Measurements from ENCODE around the gene ADAMTS16. TPM values are rescaled to one million over a fixed set of nuclear protein-coding genes. Genes with fewer than 3 reads are reported as not detected.

The ADAMTS16 gene
- total and polyA plus RNA-seq, 2 experiments from 2014 or later, result 0.11 TPM

DNA sequence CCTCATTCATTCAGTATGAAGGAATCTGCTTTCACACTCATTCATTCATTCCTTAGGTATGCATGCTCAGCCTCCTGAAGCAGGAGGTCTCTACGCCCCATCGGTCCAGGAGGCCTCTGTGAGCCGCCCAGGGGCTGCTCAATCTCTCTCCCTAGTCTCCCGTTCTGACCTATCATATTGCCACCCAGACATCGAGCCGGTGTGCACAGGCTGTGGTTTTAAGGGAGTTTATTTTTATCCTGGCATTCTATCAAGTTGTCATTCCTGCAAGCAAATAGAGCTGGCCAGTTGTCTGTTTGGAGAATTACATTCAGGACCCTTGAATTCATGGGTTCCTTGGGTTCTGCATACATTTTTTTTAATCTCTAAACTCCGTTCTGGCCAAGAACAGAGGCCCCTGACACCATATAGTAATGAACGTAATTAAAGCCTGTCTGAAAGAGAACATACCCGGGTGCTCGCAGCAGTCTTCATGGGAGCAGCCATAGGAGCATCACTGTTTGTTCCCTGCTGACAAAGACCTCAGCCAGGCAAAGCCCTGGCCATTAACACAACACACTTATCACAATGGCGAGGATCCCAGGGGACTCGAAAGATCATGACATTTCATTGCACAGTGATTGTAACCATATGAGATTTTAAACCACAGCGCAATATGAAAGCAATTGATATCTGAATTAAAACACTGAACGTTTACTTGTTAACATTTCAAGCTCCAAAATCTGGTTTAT is 80.9 kb downstream of the ADAMTS16 start:
- Histone ChIP-seq H3K27me3 (replicated peaks; ENCODE audit: insufficient read depth) (no peaks in the 10 kb centered on the region), H3K4me2 (ENCODE audit: unreplicated experiment) (no peak overlapping the region), H3K36me3 (ENCODE audit: low read depth) (no peaks in the 10 kb centered on the region), H2AFZ (no peak overlapping the region), H3K27ac (no peak overlapping the region), H3K4me3 (no peak overlapping the region), H3K9me3 (ENCODE audit: low read depth) (no peaks in the 10 kb centered on the region), H3K79me2 (ENCODE audit: insufficient read depth) (no peaks in the 10 kb centered on the region), H3K9ac (no peak overlapping the region), H3F3A (ENCODE audit: insufficient read depth) (peaks cover 6% of the 10 kb centered on the region), H4K20me1 (ENCODE audit: insufficient read depth) (no peaks in the 10 kb centered on the region), H3K9me2 (ENCODE audit: insufficient read depth) (no peaks in the 10 kb centered on the region), H3K4me1 (ENCODE audit: insufficient read depth) (peaks cover 7% of the 10 kb centered on the region; the same call in 1 of the 2 replicates)
- 8% methylated on average over 14 of the region's 14 CpGs for WGBS, 2 experiments (ENCODE audit: low coverage in 1 of 2, low lambda C conversion rate in 2 of 2, missing lambda C conversion rate in 2 of 2)
- DNase-seq, result peak; percentile 8
- in situ Hi-C loops (cut with MboI), result no loop called here
- TF ChIP-seq EZH2 (IDR thresholded peaks at IDR 0.05; ENCODE audit: insufficient read depth, poor library complexity, severe bottlenecking), result no peak
- TF ChIP-seq EZH2phosphoT487 (IDR thresholded peaks at IDR 0.05; ENCODE audit: insufficient read depth, low read depth), result no peak

DNA sequence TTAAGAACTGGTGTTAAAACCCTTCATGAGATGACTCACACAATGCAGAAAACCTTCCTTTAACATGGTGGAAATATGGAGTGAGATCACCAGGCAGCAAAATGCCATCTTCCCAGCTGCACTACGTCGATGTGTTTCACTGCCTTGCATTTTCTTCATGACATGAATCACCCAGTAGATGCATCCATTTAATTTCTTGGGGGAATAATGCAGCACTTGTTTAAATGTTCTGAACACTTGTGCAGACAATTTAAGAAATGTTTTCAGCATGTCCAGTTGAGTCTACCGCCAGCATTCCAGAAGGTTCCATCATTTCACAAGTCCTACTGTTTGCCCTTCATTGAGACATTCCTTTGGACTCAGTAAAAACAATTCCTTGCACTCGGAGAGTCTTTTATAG is 81.6 kb downstream of the ADAMTS16 start:
- Histone ChIP-seq H3K27me3 (replicated peaks; ENCODE audit: insufficient read depth) (no peaks in the 10 kb centered on the region), H4K20me1 (ENCODE audit: insufficient read depth) (no peaks in the 10 kb centered on the region), H3K9me2 (ENCODE audit: insufficient read depth) (no peaks in the 10 kb centered on the region), H2AFZ (no peak overlapping the region), H3K4me2 (ENCODE audit: unreplicated experiment) (no peak overlapping the region), H3F3A (ENCODE audit: insufficient read depth) (peaks cover 6% of the 10 kb centered on the region), H3K27ac (peak overlapping the region; percentile 34; the same call in 1 of the 2 replicates), H3K79me2 (ENCODE audit: insufficient read depth) (no peaks in the 10 kb centered on the region), H3K4me3 (no peak overlapping the region), H3K36me3 (ENCODE audit: low read depth) (no peaks in the 10 kb centered on the region), H3K9ac (no peak overlapping the region), H3K9me3 (ENCODE audit: low read depth) (no peaks in the 10 kb centered on the region), H3K4me1 (ENCODE audit: insufficient read depth) (peaks cover 7% of the 10 kb centered on the region; the same call in 1 of the 2 replicates)
- TF ChIP-seq EZH2phosphoT487 (IDR thresholded peaks at IDR 0.05; ENCODE audit: insufficient read depth, low read depth) (no peak), EZH2 (IDR thresholded peaks at IDR 0.05; ENCODE audit: insufficient read depth, poor library complexity, severe bottlenecking) (no peak)
- WGBS, 2 experiments (ENCODE audit: low coverage in 1 of 2, low lambda C conversion rate in 2 of 2, missing lambda C conversion rate in 2 of 2), result 7 to 13% methylated on average over 4 of the region's 4 CpGs
- in situ Hi-C loops (cut with MboI), result no loop called here
- DNase-seq, result peak; percentile 74

DNA sequence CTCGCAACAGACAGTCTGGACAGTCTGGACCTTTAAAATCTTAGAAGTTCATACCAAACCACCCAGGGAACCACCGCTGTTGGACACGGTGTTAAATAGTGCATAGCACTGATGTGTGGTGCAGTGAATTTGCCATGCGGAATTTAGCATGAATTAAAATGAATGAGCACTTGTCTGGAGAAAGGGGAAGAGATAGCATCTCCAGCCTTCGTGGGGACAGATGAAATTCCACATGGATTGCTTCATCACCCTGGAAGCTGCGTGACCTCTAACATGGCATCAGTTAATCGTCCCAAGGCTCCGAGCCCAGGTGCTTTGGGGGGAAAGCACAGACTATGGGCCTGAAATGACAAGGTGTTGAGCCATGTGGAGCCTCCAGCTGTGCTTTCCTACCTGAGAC is 91.4 kb downstream of the ADAMTS16 start:
- Histone ChIP-seq H2AFZ (no peak overlapping the region), H3K27ac (no peak overlapping the region), H3K4me2 (ENCODE audit: unreplicated experiment) (no peak overlapping the region), H4K20me1 (ENCODE audit: insufficient read depth) (no peaks in the 10 kb centered on the region), H3K36me3 (ENCODE audit: low read depth) (no peaks in the 10 kb centered on the region), H3K27me3 (replicated peaks; ENCODE audit: insufficient read depth) (no peaks in the 10 kb centered on the region), H3K9me2 (ENCODE audit: insufficient read depth) (no peaks in the 10 kb centered on the region), H3K9ac (no peak overlapping the region), H3K9me3 (ENCODE audit: low read depth) (no peaks in the 10 kb centered on the region), H3K79me2 (ENCODE audit: insufficient read depth) (no peaks in the 10 kb centered on the region), H3K4me1 (ENCODE audit: insufficient read depth) (no peaks in the 10 kb centered on the region), H3F3A (ENCODE audit: insufficient read depth) (no peaks in the 10 kb centered on the region), H3K4me3 (no peak overlapping the region)
- DNase-seq, result no peak
- TF ChIP-seq EZH2 (IDR thresholded peaks at IDR 0.05; ENCODE audit: insufficient read depth, poor library complexity, severe bottlenecking) (no peak), EZH2phosphoT487 (IDR thresholded peaks at IDR 0.05; ENCODE audit: insufficient read depth, low read depth) (no peak)
- in situ Hi-C loops (cut with MboI), result no loop called here
- WGBS, 2 experiments (ENCODE audit: low coverage in 1 of 2, low lambda C conversion rate in 2 of 2, missing lambda C conversion rate in 2 of 2), result 49 to 51% methylated on average over 8 of the region's 8 CpGs

DNA sequence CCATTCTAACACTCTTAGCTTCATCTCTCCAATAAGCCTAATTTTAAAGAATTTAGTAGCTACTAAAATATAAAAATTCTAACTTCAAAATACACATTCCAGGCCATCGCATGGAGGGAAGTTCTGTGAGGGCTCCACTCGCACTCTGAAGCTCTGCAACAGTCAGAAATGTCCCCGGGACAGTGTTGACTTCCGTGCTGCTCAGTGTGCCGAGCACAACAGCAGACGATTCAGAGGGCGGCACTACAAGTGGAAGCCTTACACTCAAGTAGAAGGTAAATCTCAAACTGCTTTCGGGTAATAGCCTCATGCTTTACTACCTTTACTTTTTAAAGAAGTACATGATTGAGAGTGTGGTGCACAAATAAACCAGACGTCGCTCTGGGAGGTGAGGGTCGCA is 94.8 kb downstream of the ADAMTS16 start:
- Histone ChIP-seq H3F3A (ENCODE audit: insufficient read depth) (no peaks in the 10 kb centered on the region), H3K27me3 (replicated peaks; ENCODE audit: insufficient read depth) (no peaks in the 10 kb centered on the region), H3K79me2 (ENCODE audit: insufficient read depth) (no peaks in the 10 kb centered on the region), H3K9ac (no peak overlapping the region), H3K4me1 (ENCODE audit: insufficient read depth) (no peaks in the 10 kb centered on the region), H4K20me1 (ENCODE audit: insufficient read depth) (no peaks in the 10 kb centered on the region), H3K27ac (no peak overlapping the region), H3K4me3 (no peak overlapping the region), H3K9me2 (ENCODE audit: insufficient read depth) (no peaks in the 10 kb centered on the region), H3K4me2 (ENCODE audit: unreplicated experiment) (no peak overlapping the region), H3K36me3 (ENCODE audit: low read depth) (no peaks in the 10 kb centered on the region), H2AFZ (no peak overlapping the region), H3K9me3 (ENCODE audit: low read depth) (no peaks in the 10 kb centered on the region)
- no peak for DNase-seq
- TF ChIP-seq EZH2 (IDR thresholded peaks at IDR 0.05; ENCODE audit: insufficient read depth, poor library complexity, severe bottlenecking), result no peak
- no peak for TF ChIP-seq EZH2phosphoT487 (IDR thresholded peaks at IDR 0.05; ENCODE audit: insufficient read depth, low read depth)
- WGBS, 2 experiments (ENCODE audit: low coverage in 1 of 2, low lambda C conversion rate in 2 of 2, missing lambda C conversion rate in 2 of 2), result 57 to 64% methylated on average over 11 of the region's 11 CpGs
- in situ Hi-C loops (cut with MboI), result no loop called here
